ENCODE results near the gene CD101.

Gene CD101

GRCh38 chr1:117077267-117077666 lies 75.7 kb downstream of the CD101 start:
- Histone ChIP-seq H3K9me3 (ENCODE audit: insufficient read depth, low read length) (no peaks in the 10 kb centered on the region), H3K27me3 (ENCODE audit: insufficient read depth, insufficient read length) (no peaks in the 10 kb centered on the region), H3K36me3 (ENCODE audit: insufficient read depth, insufficient read length, low read length) (peaks cover 86% of the 10 kb centered on the region), H3K4me1 (ENCODE audit: insufficient read depth, insufficient read length) (no peaks in the 10 kb centered on the region), H3K4me3 (ENCODE audit: insufficient read length, low read depth) (no peak overlapping the region), H3K9ac (ENCODE audit: insufficient read length, low read depth) (no peak overlapping the region)
- no peak for DNase-seq (ENCODE audit: low read depth, low spot score)
- TF ChIP-seq YY1 (IDR thresholded peaks at IDR 0.05; ENCODE audit: insufficient read depth, insufficient read length) (no peak), SUZ12 (IDR thresholded peaks at IDR 0.05; ENCODE audit: extremely low read depth, insufficient read depth, insufficient read length) (no peak), ZNF274 (IDR thresholded peaks at IDR 0.05; ENCODE audit: low read depth, low read length) (no peak)

GRCh38 chr1:117079737-117080136 lies 78.2 kb downstream of the CD101 start:
- no peaks in the 10 kb centered on the region for H3K9me3 ChIP-seq (ENCODE audit: insufficient read depth, low read length)
- TF ChIP-seq YY1 (IDR thresholded peaks at IDR 0.05; ENCODE audit: insufficient read depth, insufficient read length) (no peak), SUZ12 (IDR thresholded peaks at IDR 0.05; ENCODE audit: extremely low read depth, insufficient read depth, insufficient read length) (no peak), ZNF274 (IDR thresholded peaks at IDR 0.05; ENCODE audit: low read depth, low read length) (no peak)
- H3K36me3 ChIP-seq (ENCODE audit: insufficient read depth, insufficient read length, low read length) = peaks cover 94% of the 10 kb centered on the region
- H3K4me3 ChIP-seq (ENCODE audit: insufficient read length, low read depth) = no peak overlapping the region
- H3K4me1 ChIP-seq (ENCODE audit: insufficient read depth, insufficient read length) = no peaks in the 10 kb centered on the region
- no peak overlapping the region for H3K9ac ChIP-seq (ENCODE audit: insufficient read length, low read depth)
- H3K27me3 ChIP-seq (ENCODE audit: insufficient read depth, insufficient read length) = no peaks in the 10 kb centered on the region
- no peak for DNase-seq (ENCODE audit: low read depth, low spot score)

GRCh38 chr1:117084231-117084630 lies 82.7 kb downstream of the CD101 start:
- Histone ChIP-seq H3K9ac (ENCODE audit: insufficient read length, low read depth) (no peak overlapping the region), H3K4me1 (ENCODE audit: insufficient read depth, insufficient read length) (no peaks in the 10 kb centered on the region), H3K27me3 (ENCODE audit: insufficient read depth, insufficient read length) (no peaks in the 10 kb centered on the region), H3K9me3 (ENCODE audit: insufficient read depth, low read length) (no peaks in the 10 kb centered on the region), H3K4me3 (ENCODE audit: insufficient read length, low read depth) (no peak overlapping the region), H3K36me3 (ENCODE audit: insufficient read depth, insufficient read length, low read length) (peaks cover 91% of the 10 kb centered on the region)
- TF ChIP-seq YY1 (IDR thresholded peaks at IDR 0.05; ENCODE audit: insufficient read depth, insufficient read length) (no peak), SUZ12 (IDR thresholded peaks at IDR 0.05; ENCODE audit: extremely low read depth, insufficient read depth, insufficient read length) (no peak), ZNF274 (IDR thresholded peaks at IDR 0.05; ENCODE audit: low read depth, low read length) (no peak)
- no peak for DNase-seq (ENCODE audit: low read depth, low spot score)
